Stimulated activated CD4-positive, alpha-beta T cell treated with anti-CD3 and anti-CD28 coated beads, Interleukin-2, amount 100 ng/mL, for 48 hours (primary cell): ENCODE measurements around the gene MAGEA6.
"Not testable (repeated sequence)": the region's sequence is repeated elsewhere in the genome, so short reads cannot be mapped to it uniquely, and the experiment has no call there.

Source experiments
- DNase-seq, 2 donors: peaks; one replicate each; pipeline ENCODE4 v3.0.0-alpha.2; 2020

The MAGEA6 gene

GRCh38 chrX:152769549-152770289, at the start of gene MAGEA6:
Gene MAGEA6, minus strand, starts transcription at chrX:152769689. Its CDS starts 2,039 bp downstream, at chrX:152767650.
- DNase-seq, result not testable (repeated sequence)

DNA sequence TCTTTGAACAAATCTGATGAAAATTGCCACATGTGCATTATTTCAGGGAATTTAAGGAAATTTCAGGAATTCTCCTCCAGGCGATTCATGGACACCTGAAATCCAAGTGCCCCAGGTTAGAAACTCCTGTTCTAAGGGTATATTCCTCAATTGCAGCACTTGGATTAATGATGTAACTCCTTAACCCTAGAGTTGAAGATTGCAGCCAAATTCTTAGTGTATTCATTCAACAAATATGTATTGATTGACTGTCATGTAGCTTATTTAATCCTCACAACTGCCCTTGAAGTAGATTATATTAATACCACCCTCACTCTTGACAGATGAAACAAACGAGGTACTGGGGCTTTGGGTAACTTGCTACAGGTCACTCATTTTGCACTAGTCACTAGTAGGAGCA, 49.8 kb upstream of the MAGEA6 start:
- DNase-seq, result no peak

DNA sequence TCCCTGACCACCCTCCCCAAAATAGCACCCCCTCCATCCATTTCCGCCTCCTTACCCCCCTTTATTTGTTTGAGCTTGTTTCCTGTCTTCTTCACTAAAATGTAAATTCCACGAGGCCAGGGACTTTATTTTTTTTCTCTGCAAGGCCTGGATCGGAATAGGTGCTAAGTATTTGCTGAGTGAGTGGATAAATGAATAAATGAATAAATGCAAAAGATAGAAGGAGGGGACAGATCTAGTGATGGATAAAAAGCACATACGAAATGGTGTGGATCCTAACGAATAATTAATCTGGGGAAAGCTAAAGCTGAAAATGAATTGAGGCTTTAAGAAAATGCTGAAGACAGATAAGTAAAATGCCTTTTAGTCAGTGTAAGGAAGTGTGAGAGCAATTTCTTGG, 48.9 kb upstream of the MAGEA6 start:
- DNase-seq, result no peak

DNA sequence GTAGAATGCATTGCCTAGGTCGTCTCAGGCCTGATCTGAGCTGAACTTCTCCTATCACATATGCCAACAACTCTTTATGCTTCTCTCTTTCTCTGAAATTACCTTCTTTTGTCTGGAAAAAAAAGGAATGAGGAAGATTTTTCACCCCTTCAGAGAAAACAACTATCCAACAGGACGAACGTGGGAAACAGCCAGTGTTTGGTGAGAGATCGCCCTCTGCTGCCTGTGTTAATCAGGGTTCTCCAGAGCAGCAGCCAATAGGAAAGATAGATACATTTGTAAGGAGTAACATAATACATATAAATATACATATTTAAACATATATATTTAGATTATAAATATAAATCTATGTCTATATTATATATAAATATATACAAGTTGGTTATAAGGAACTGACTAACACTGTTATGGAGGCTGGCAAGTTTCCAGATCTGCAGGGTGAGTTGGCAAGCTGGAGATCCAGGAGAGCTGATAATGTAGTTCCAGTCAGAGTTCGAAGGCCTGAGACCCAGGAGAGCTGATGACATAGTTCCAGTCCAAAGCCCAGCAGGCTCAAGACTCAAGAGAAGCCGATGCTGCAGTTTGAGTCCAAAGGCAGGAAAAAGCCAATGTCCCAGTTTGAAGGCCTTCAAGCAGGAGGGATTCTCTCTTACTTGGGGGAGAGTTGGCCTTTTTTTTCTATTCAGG, 47.7 kb upstream of the MAGEA6 start:
- DNase-seq, result no peak

DNA sequence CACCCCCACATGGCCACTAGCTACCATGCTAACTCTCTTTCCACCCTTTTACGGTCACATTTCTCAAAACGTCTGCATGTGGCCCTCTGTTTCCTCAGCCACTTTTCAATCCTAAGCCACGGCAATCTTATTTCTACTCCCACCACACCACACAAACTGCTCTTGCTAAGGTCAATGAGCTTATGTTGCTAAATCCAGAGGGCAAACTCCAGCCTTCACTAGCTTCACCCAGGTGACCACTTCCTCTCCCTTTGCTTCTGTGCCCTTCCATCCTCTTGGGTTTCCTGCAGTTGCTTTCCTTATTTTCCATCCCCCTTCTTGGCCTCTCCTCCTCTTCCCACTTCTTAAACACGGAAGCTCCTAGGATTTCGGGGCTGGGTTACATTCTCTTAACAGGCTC, 44.6 kb upstream of the MAGEA6 start:
- no peak for DNase-seq

- DNase-seq, result no peak
These were observed 43.7 kb upstream of the MAGEA6 start for GRCh38 chrX:152813206-152813605.

GRCh38 chrX:152810403-152810802, 40.9 kb upstream of the MAGEA6 start:
- DNase-seq, result no peak

- no peak for DNase-seq
These were observed 36.5 kb upstream of the MAGEA6 start for GRCh38 chrX:152806035-152806434.

DNA sequence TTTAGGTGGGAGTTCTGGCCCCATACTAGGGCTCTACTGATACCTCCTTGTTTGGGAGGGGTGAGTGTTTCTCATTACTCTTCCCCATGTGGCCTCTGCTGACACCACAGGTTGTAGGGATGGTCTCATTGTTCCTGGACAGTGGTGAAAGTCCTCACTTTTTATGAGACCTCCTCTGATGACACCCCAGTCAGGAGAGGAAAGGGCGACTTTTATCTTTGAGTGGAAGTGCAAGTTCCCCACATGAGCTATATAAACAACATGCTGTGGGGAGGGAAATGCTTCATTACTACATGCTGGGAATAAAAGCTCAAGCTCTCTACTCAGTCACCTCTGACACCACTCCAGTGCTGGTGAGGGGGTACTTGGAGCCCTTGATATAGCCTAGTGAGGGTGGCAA, 29.5 kb upstream of the MAGEA6 start:
- DNase-seq, result no peak

DNA sequence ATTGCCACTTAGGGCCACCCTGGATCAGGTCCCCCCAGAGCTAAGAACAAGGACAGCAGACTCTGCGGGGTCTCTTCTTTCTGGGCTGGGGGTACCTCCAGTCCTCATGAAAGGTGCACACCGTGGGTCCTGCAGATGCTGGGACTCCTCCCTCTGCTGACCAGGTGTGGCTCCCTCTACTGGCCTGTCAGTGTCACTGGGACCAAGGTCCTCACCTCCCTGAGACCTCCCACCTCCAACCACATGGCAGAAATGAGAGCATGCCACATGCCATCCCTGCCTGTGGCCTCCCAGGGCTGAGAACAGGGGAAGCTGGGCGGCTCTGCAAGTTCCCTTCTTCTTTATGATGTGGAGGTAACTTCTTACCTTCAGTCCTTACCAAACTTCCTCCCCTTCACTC, 17.6 kb upstream of the MAGEA6 start:
- DNase-seq, result not testable (repeated sequence)

GRCh38 chrX:152766562-152766961, 2.9 kb downstream of the MAGEA6 start:
- DNase-seq, result not testable (repeated sequence)

DNA sequence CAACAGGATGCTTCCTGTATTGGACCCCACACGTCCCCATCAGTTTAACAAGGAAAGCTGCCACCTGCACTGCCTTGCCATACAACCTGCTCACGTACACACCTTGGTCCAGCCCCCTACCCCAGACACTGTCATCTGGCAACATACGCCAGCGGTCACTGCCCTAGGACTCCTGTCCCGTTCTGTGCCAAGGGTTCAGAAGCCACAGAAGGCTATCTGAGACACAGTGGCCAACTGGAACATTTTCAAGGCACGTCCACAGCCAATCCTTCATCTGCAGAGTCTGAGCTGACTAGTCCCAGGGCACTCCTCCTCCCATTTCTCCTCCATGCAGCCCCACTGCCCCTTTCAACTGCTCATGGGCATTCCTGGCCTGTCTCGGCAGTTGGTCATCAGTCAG, 7.9 kb downstream of the MAGEA6 start:
- not testable (repeated sequence) for DNase-seq

- DNase-seq, result not testable (repeated sequence)
These were observed 9.9 kb downstream of the MAGEA6 start for GRCh38 chrX:152759544-152759943.

DNA sequence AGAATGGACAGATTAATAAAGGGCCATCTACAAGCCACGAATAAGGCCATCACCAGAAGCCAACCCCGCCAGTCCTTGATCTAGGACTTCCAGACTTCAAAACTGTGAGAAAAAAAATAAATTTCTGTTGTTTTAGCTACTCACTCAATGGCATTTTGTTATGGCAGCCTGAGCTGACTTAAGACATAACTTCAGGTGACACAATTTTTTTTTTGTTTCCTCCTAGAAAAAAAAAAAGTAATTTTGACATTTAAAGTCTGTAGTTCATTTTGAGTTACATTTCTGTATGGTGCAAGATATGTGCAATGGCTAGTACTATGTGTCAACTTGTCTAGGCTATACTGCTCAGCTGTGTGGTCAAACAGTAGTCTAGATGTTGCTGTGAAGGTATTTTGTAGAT, 10.6 kb downstream of the MAGEA6 start, which contains the start of gene CSAG3:
TSS of gene CSAG3 (plus strand) at position 301 of the 400 bp plus-strand sequence.
- DNase-seq, result not testable (repeated sequence)

GRCh38 chrX:152754871-152755270, 14.6 kb downstream of the MAGEA6 start:
- not testable (repeated sequence) for DNase-seq

GRCh38 chrX:152753686-152754650, 15.5 kb downstream of the MAGEA6 start, which contains the start of gene MAGEA2:
Gene MAGEA2, minus strand, starts transcription at chrX:152753842. Its CDS starts 2,479 bp downstream, at chrX:152751363.
- not testable (repeated sequence) for DNase-seq

DNA sequence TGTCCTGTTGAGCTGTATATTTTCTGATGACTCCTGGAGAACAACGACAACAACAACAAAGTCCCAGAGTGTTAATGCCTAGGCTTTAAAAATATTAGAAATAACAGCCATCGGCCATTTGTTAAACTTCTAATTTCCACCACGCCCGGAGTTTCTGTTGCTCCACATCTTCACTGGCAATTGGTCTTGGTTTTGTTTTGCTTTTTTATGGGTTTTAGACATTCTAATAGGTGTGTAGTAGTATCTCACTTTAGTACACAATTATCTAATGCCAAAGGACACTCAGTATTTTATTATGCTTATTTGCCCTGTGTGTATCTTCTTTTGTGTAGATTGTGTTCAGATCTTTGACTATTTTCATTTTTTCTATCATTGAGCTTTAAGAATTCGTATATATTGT, 30.9 kb downstream of the MAGEA6 start:
- DNase-seq, result no peak

- DNase-seq, result not testable (repeated sequence)
These were observed 33.0 kb downstream of the MAGEA6 start for GRCh38 chrX:152736528-152736927.

- DNase-seq, result no peak
These were observed 33.5 kb downstream of the MAGEA6 start for GRCh38 chrX:152735860-152736511.

GRCh38 chrX:152735101-152735500, 34.4 kb downstream of the MAGEA6 start:
- DNase-seq, result no peak

- DNase-seq, result not testable (repeated sequence)
These were observed 35.2 kb downstream of the MAGEA6 start for GRCh38 chrX:152734143-152734858.
